Urothelium cell line (cell line): Measurements from ENCODE around the gene CDC42BPB.
A peak's percentile ranks its signal among the peaks of the same experiment; 100 is the strongest.

Experiments
- DNase-seq: peaks from one replicate; pipeline ENCODE4 v3.0.0; 2011; ENCODE audit warnings: low spot score, mixed read lengths
- FAIRE-seq: peaks from 2 replicates; lab custom pipeline; 2011; peaks lifted over from hg19 to GRCh38; lab: Jason Lieb, UNC

Gene CDC42BPB

GRCh38 chr14:103057372-103058163 lies at the start of gene CDC42BPB:
CDC42BPB (minus strand) TSS chr14:103057549; CDS start chr14:103057173, 376 bp downstream.
- FAIRE-seq: no peak
- DNase-seq: peak; percentile 93

- FAIRE-seq (no peak), DNase-seq (no peak)
Measured at GRCh38 chr14:103105580-103106150, 48.3 kb upstream of the CDC42BPB start.

- peak; percentile 64 for DNase-seq
- FAIRE-seq: peak; percentile 59
Measured at GRCh38 chr14:103104654-103105452, 47.5 kb upstream of the CDC42BPB start.

GRCh38 chr14:103104389-103104653 lies 47.0 kb upstream of the CDC42BPB start:
- DNase-seq: no peak
- no peak for FAIRE-seq

- DNase-seq (peak; percentile 38), FAIRE-seq (no peak)
Measured at GRCh38 chr14:103103461-103104388, 46.4 kb upstream of the CDC42BPB start.

GRCh38 chr14:103102689-103103260 lies 45.4 kb upstream of the CDC42BPB start:
- no peak for FAIRE-seq
- DNase-seq: no peak

GRCh38 chr14:103101963-103102688 lies 44.8 kb upstream of the CDC42BPB start:
- FAIRE-seq (no peak), DNase-seq (no peak)

GRCh38 chr14:103101257-103101962 lies 44.1 kb upstream of the CDC42BPB start:
- DNase-seq (no peak), FAIRE-seq (no peak)

GRCh38 chr14:103100281-103101121 lies 43.2 kb upstream of the CDC42BPB start:
- no peak for DNase-seq
- FAIRE-seq: no peak

- DNase-seq: no peak
- FAIRE-seq: no peak
Measured at GRCh38 chr14:103099733-103100280, 42.5 kb upstream of the CDC42BPB start.

GRCh38 chr14:103099081-103099732 lies 41.9 kb upstream of the CDC42BPB start:
- FAIRE-seq (no peak), DNase-seq (no peak)

- FAIRE-seq (no peak), DNase-seq (no peak)
Measured at GRCh38 chr14:103097994-103098957, 40.9 kb upstream of the CDC42BPB start.

GRCh38 chr14:103097244-103097993 lies 40.1 kb upstream of the CDC42BPB start:
- FAIRE-seq (no peak), DNase-seq (no peak)

- no peak for DNase-seq
- FAIRE-seq: no peak
Measured at GRCh38 chr14:103096387-103096786, 39.0 kb upstream of the CDC42BPB start.

- no peak for FAIRE-seq
Measured at GRCh38 chr14:103095210-103095778, 37.9 kb upstream of the CDC42BPB start.

More at GRCh38 chr14:103095210-103095778, 37.9 kb upstream of the CDC42BPB start:
- DNase-seq: no peak
